K562 (cell line): ENCODE data around the gene POLR2L. TPM values are rescaled to one million over a fixed set of nuclear protein-coding genes. Genes with fewer than 3 reads are reported as not detected.

Source experiments
- ATF4 ChIP-seq: fragments of 450-650 bp; formaldehyde crosslinking; IDR thresholded peaks from 2 replicates; pipeline ENCODE4 v1.4.0; 2022; ENCODE audit warnings: mild to moderate bottlenecking, moderate library complexity
- CEBPB ChIP-seq: fragments of 450-650 bp; IDR thresholded peaks from 2 replicates; pipeline ENCODE4 v1.6.1; 2016; ENCODE audit warnings: missing genetic modification characterization, missing compliant biosample characterization
- CTBP1 ChIP-seq: fragments of 450-650 bp; IDR thresholded peaks from 2 replicates; pipeline ENCODE4 v1.6.1; 2016; ENCODE audit warnings: borderline replicate concordance
- FOXM1 ChIP-seq, 2 experiments: fragments of 450-650 bp in 1 of 2; sonication (generic) in 1 of 2; formaldehyde crosslinking in 1 of 2; IDR thresholded peaks; 2 replicates each; pipeline versions ENCODE4 v1.6.1 to v1.9.0; 2017 to 2022; ENCODE audit warnings: low read depth in 2 of 2, mild to moderate bottlenecking in 2 of 2, missing genetic modification reagents in 1 of 2, moderate library complexity in 1 of 2
- HIVEP1 ChIP-seq: fragments of 250-450 bp; sonication (Bioruptor Pico); IDR thresholded peaks from 2 replicates; pipeline ENCODE4 v1.4.0; 2020; ENCODE audit warnings: mild to moderate bottlenecking
- HNRNPLL ChIP-seq: fragments of 200-400 bp; formaldehyde crosslinking; IDR thresholded peaks from 2 replicates; pipeline ENCODE4 v1.6.1; 2017; ENCODE audit warnings: low read length, low read depth, mild to moderate bottlenecking; ENCODE audit not compliant: poor library complexity, severe bottlenecking
- KAT7 ChIP-seq: sonication (generic); formaldehyde crosslinking; IDR thresholded peaks from 2 replicates; pipeline ENCODE4 v1.8.0; 2022; ENCODE audit warnings: missing genetic modification reagents, mild to moderate bottlenecking, borderline replicate concordance
- KDM4B ChIP-seq, 2 experiments: fragments of 450-650 bp in 1 of 2; sonication (generic) in 1 of 2; IDR thresholded peaks; 2 replicates each; pipeline ENCODE4 v1.6.1; 2016 to 2017; ENCODE audit warnings: borderline replicate concordance in 2 of 2, antibody characterized with exemption in 1 of 2, low read depth in 1 of 2, mild to moderate bottlenecking in 1 of 2
- MEF2A ChIP-seq: IDR thresholded peaks from 2 replicates; pipeline ENCODE4 v1.6.1; 2011; ENCODE audit warnings: low read depth, mild to moderate bottlenecking, low read length, moderate library complexity; ENCODE audit not compliant: control insufficient read depth
- MLX ChIP-seq, 2 experiments: fragments of 450-650 bp in 1 of 2; sonication (generic) in 1 of 2; formaldehyde crosslinking; conservative IDR thresholded peaks; 2 replicates each; pipeline versions ENCODE4 v1.4.0 to v1.8.1; 2020 to 2022; ENCODE audit warnings: mild to moderate bottlenecking in 1 of 2, missing genetic modification reagents in 1 of 2
- NFATC3 ChIP-seq: fragments of 450-650 bp; IDR thresholded peaks from 2 replicates; pipeline ENCODE4 v1.6.1; 2017; ENCODE audit warnings: mild to moderate bottlenecking
- POLR2AphosphoS5 ChIP-seq: IDR thresholded peaks from 2 replicates; pipeline ENCODE4 v1.6.1; 2011; ENCODE audit warnings: mild to moderate bottlenecking, low read depth, low read length, moderate library complexity; ENCODE audit not compliant: control insufficient read depth, insufficient read depth
- SRSF3 ChIP-seq: fragments of 200-400 bp; formaldehyde crosslinking; IDR thresholded peaks from 2 replicates; pipeline ENCODE4 v1.6.1; 2016; ENCODE audit warnings: mild to moderate bottlenecking, low read length, moderate library complexity; ENCODE audit not compliant: insufficient read depth
- ZBTB17 ChIP-seq: fragments of 450-650 bp; formaldehyde crosslinking; IDR thresholded peaks from 2 replicates; pipeline ENCODE4 v1.4.0; 2020; ENCODE audit warnings: mild to moderate bottlenecking
- ZMIZ1 ChIP-seq, 2 experiments: fragments of 150-350 bp in 1 of 2; IDR thresholded peaks; 2 replicates each; pipeline ENCODE4 v1.6.1; 2012 to 2016; ENCODE audit warnings: low read depth in 2 of 2, low read length in 2 of 2, mild to moderate bottlenecking in 1 of 2, moderate library complexity in 1 of 2
- ZNF165 ChIP-seq: fragments of 250-450 bp; sonication (Bioruptor Pico); IDR thresholded peaks from 2 replicates; pipeline ENCODE4 v1.4.0; 2020; ENCODE audit warnings: borderline replicate concordance
- ZNF764 ChIP-seq: fragments of 250-450 bp; sonication (Bioruptor Pico); IDR thresholded peaks from 2 replicates; pipeline ENCODE4 v1.4.0; 2020; ENCODE audit warnings: low read depth, mild to moderate bottlenecking, moderate library complexity
- polyA plus RNA-seq, 8 experiments: library from polyadenylated mRNA; depleted of rRNA in 4 of 8; stranded (reverse) in 5 of 8; unstranded in 3 of 8; fragments of >200 nt; fragmentation: Nextera tagmentation in 2 of 8; fragmentation: Illumina TruSeq in 1 of 8; extraction: Ambion mirVana in 2 of 8; extraction: Trizol in 1 of 8; gene quantifications; 2 replicates each; pipeline versions ENCODE4 v1.2.1 to v1.2.3, GENCODE V29; 2011 to 2014; ENCODE audit warnings: inconsistent platforms in 1 of 8, missing spikeins in 1 of 8
- total RNA-seq, 7 experiments: library from RNA; depleted of rRNA in 6 of 7; stranded (reverse); fragments of >200 nt in 6 of 7; fragmentation: Illumina TruSeq in 2 of 7; extraction: Trizol in 2 of 7; gene quantifications; 2 replicates each; pipeline versions ENCODE4 v1.2.1 to v1.2.3, GENCODE V29; 2011 to 2021; ENCODE audit warnings: low replicate concordance in 1 of 7
- TF ChIP-seq, protein P1 (sequence below): fragments of 450-650 bp; IDR thresholded peaks from 2 replicates; pipeline ENCODE4 v1.7.1; 2018; ENCODE audit warnings: mild to moderate bottlenecking, low read depth; ENCODE audit not compliant: partially characterized antibody

POLR2L gene
- total and polyA plus RNA-seq, 9 of the 15 experiments (the other 6 are each of a cell fraction or from before 2014, with no cell fraction given), result 38.3 to 688 (median 108) TPM

DNA sequence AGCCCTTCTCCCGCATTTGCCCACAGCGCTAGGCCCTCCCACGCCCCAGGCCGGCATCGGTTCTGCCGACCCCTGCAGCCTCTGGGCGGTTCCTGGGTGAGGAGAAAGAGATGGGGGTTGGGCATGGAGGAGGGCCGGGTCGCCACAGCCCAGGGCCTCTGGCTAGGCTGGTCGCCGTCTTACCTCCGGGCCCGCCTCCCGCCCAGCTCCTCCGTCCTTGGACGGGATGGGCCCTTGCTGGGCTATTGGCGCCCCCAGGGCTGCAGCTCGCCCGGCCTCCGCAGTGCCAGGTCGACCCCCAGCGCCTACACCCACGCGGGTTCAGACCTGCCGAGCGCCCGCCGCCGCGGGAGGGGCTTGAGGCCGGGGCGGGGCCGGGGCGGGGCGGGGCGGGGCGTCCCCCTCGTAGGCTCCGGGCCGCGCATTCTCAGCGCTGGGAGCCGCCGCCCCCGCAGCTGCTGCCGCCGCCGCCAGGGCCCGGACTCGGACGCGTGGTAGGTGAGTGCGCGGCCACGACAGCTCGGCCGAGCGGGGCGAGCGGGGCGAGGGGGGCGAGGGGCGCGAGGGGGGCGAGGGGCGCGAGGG, 9.7 kb downstream of the POLR2L start, which contains the start of gene CD151 (continued):
- TF ChIP-seq ATF4 (CRISPR knock-in tag) (no peak), NFATC3 (no peak), ZNF764 (CRISPR knock-in tag) (no peak), CEBPB (tag) (no peak), MLX (CRISPR knock-in tag; conservative IDR thresholded peaks at IDR 0.05) (no peak), MEF2A (no peak), POLR2AphosphoS5 (0 out of 2 replicates have a peak, but pooled peaks have one; percentile 24), SRSF3 (no peak), HNRNPLL (no peak), KDM4B (IDR thresholded peaks at IDR 0.05; ENCODE audit: borderline replicate concordance in 2 of 2, low read depth in 1 of 2) (no peak), KAT7 (CRISPR knock-in tag) (peak; percentile 41; the same call in 1 of the 2 replicates), HIVEP1 (no peak), ZNF165 (CRISPR knock-in tag) (no peak), ZBTB17 (CRISPR knock-in tag) (no peak), CTBP1 (peak; percentile 14; the same call in 1 of the 2 replicates), FOXM1 (IDR thresholded peaks at IDR 0.05; ENCODE audit: low read depth) (no peak), FOXM1 (CRISPR knock-in tag; IDR thresholded peaks at IDR 0.05; ENCODE audit: low read depth) (no peak), ZMIZ1 (IDR thresholded peaks at IDR 0.05; ENCODE audit: low read depth in 2 of 2, low read length in 2 of 2) (no peak)
- TF ChIP-seq, protein P1, sequence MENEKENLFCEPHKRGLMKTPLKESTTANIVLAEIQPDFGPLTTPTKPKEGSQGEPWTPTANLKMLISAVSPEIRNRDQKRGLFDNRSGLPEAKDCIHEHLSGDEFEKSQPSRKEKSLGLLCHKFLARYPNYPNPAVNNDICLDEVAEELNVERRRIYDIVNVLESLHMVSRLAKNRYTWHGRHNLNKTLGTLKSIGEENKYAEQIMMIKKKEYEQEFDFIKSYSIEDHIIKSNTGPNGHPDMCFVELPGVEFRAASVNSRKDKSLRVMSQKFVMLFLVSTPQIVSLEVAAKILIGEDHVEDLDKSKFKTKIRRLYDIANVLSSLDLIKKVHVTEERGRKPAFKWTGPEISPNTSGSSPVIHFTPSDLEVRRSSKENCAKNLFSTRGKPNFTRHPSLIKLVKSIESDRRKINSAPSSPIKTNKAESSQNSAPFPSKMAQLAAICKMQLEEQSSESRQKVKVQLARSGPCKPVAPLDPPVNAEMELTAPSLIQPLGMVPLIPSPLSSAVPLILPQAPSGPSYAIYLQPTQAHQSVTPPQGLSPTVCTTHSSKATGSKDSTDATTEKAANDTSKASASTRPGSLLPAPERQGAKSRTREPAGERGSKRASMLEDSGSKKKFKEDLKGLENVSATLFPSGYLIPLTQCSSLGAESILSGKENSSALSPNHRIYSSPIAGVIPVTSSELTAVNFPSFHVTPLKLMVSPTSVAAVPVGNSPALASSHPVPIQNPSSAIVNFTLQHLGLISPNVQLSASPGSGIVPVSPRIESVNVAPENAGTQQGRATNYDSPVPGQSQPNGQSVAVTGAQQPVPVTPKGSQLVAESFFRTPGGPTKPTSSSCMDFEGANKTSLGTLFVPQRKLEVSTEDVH, result no peak
